ENCODE results near the gene CD300C.
"Not testable (repeated sequence)": the region's sequence is repeated elsewhere in the genome, so short reads cannot be mapped to it uniquely, and the experiment has no call there.

Gene CD300C

GRCh38 chr17:74545843-74546230 lies at the start of gene CD300C:
TSS of gene CD300C (minus strand) at chr17:74546115. CDS start at chr17:74545782, 333 bp downstream.
- DNase-seq (ENCODE audit: low read depth in 2 of 2), result no peak

- DNase-seq (ENCODE audit: low read depth in 2 of 2), result no peak
These were observed 49.3 kb upstream of the CD300C start for GRCh38 chr17:74595037-74595750.

GRCh38 chr17:74592087-74592990 lies 46.4 kb upstream of the CD300C start, which contains the start of gene CD300LD:
TSS of gene CD300LD (minus strand) at chr17:74592283. CDS start at chr17:74592202, 81 bp downstream.
- no peak for DNase-seq (ENCODE audit: low read depth in 2 of 2)

GRCh38 chr17:74591503-74591902 lies 45.6 kb upstream of the CD300C start:
- no peak for DNase-seq (ENCODE audit: low read depth in 2 of 2)

- DNase-seq (ENCODE audit: low read depth in 2 of 2), result no peak
These were observed 39.8 kb upstream of the CD300C start for GRCh38 chr17:74585711-74586110.

GRCh38 chr17:74584292-74585060 lies 38.6 kb upstream of the CD300C start:
- no peak for DNase-seq (ENCODE audit: low read depth in 2 of 2)

GRCh38 chr17:74582633-74583032 lies 36.7 kb upstream of the CD300C start:
- no peak for DNase-seq (ENCODE audit: low read depth in 2 of 2)

GRCh38 chr17:74579900-74580299 lies 34.0 kb upstream of the CD300C start:
- no peak for DNase-seq (ENCODE audit: low read depth in 2 of 2)

GRCh38 chr17:74578979-74579378 lies 33.1 kb upstream of the CD300C start:
- no peak for DNase-seq (ENCODE audit: low read depth in 2 of 2)

- no peak for DNase-seq (ENCODE audit: low read depth in 2 of 2)
These were observed 28.7 kb upstream of the CD300C start for GRCh38 chr17:74574489-74575142.

- not testable (repeated sequence) for DNase-seq (ENCODE audit: low read depth in 2 of 2)
These were observed 27.7 kb upstream of the CD300C start for GRCh38 chr17:74573635-74574034.

- no peak for DNase-seq (ENCODE audit: low read depth in 2 of 2)
These were observed 27.3 kb upstream of the CD300C start for GRCh38 chr17:74573169-74573568.

GRCh38 chr17:74571621-74572270 lies 25.8 kb upstream of the CD300C start:
- no peak for DNase-seq (ENCODE audit: low read depth in 2 of 2)

GRCh38 chr17:74569020-74570003 lies 23.4 kb upstream of the CD300C start:
- no peak for DNase-seq (ENCODE audit: low read depth in 2 of 2)

GRCh38 chr17:74568106-74568873 lies 22.4 kb upstream of the CD300C start:
- DNase-seq (ENCODE audit: low read depth in 2 of 2), result no peak

- no peak for DNase-seq (ENCODE audit: low read depth in 2 of 2)
These were observed 21.5 kb upstream of the CD300C start, which contains the start of gene CD300H for GRCh38 chr17:74567397-74567796. TSS of gene CD300H (minus strand) at chr17:74567509.

- no peak for DNase-seq (ENCODE audit: low read depth in 2 of 2)
These were observed 20.3 kb upstream of the CD300C start for GRCh38 chr17:74566132-74566753.

GRCh38 chr17:74565126-74565525 lies 19.2 kb upstream of the CD300C start:
- no peak for DNase-seq (ENCODE audit: low read depth in 2 of 2)
